ENCODE results near the gene ZBTB20. TPM values are rescaled to one million over a fixed set of nuclear protein-coding genes. Genes with fewer than 3 reads are reported as not detected.

ZBTB20 gene
- total RNA-seq, 2 experiments from 2014 or later, result 8.1 TPM

DNA sequence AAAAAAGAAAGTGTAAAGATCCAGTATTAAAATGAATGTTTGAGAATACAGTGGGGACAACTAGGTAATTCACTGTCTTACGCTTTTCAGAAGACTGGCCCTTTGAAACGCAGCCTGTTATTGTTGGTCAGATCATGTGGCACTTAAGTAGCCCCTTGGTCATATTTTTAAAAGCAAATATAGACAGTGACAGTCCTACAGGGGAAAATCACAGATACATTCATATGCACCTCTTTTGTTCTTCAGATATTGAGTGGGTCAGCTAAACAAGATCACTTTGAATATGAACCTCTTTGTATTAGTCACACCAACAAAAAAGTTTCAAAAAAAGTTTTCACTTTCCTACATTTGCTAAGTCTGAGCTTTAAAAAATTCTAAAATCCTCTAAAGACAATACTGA is 817.3 kb downstream of the ZBTB20 start:
- peaks cover 58% of the 10 kb centered on the region for H3K4me1 Mint-ChIP-seq (ENCODE audit: low read depth)

DNA sequence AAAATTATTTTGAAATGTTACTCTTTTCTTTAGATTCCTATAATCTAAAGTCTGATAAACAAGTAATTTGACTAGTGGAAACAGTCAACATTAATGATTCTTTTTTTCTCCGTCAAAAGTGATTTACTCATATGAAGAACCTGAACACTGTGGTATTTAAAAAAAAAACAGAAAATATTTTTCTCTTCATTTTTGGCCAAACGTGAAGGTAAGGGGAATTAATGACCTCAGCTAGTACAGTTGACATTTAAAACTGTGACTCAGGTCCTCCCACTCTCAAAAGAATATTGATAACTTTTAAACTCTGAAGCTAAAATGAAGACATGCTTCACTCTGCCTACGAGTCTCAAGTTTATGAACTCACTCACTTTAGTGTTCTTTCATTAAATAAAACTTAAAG is 818.7 kb downstream of the ZBTB20 start:
- peaks cover 61% of the 10 kb centered on the region for H3K4me1 Mint-ChIP-seq (ENCODE audit: low read depth)

More for the DNA sequence above, 817.3 kb downstream of the ZBTB20 start:
- no peak overlapping the region for H3K27ac Mint-ChIP-seq
- ChIA-PET CTCF (interaction anchor here (0.8 to 1.5 kb wide), 4 partner anchors 22 to 116 kb away, joined by 3 read pairs; no protein-coding TSS in a partner anchor), POLR2A (interaction anchor here (0.5 kb wide), 1 partner anchor 14 kb away, joined by 4 read pairs; no protein-coding TSS in a partner anchor)
- H3K4me3 Mint-ChIP-seq, result no peak overlapping the region
- H3K36me3 Mint-ChIP-seq (ENCODE audit: low read depth), result peaks cover 21% of the 10 kb centered on the region
- DNase-seq, result no peak
- no peak for ATAC-seq
- H3K27me3 Mint-ChIP-seq (ENCODE audit: low read depth), result no peaks in the 10 kb centered on the region
- peaks cover 9% of the 10 kb centered on the region for H3K9me3 Mint-ChIP-seq (ENCODE audit: insufficient read depth)

DNA sequence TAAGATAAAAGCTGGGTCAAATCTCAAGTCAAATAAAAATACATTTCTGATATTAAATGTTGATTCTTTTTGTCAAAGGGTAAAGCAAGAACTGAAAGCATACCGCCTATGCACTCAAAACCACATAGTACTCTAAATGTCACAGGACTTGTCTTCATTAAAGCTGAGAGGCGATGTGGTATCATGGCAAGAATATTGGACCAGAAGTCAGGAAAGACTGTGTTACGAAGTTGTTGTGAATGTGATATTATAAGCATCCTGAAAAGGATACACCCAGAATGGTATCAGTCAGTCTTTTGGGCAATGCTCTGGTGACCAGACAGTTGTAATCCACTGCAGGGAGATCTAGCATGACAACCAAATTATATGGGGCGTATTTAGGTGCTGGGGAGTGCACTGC is 819.4 kb downstream of the ZBTB20 start:
- H3K36me3 Mint-ChIP-seq (ENCODE audit: low read depth), result peaks cover 21% of the 10 kb centered on the region

More for the DNA sequence above, 818.7 kb downstream of the ZBTB20 start:
- Mint-ChIP-seq H3K36me3 (ENCODE audit: low read depth) (peaks cover 21% of the 10 kb centered on the region), H3K4me3 (no peak overlapping the region), H3K27ac (peak overlapping the region; percentile 66), H3K9me3 (ENCODE audit: insufficient read depth) (peaks cover 9% of the 10 kb centered on the region), H3K27me3 (ENCODE audit: low read depth) (no peaks in the 10 kb centered on the region)
- no peak for DNase-seq
- ATAC-seq, result no peak
- POLR2A ChIA-PET, result interaction anchor here (0.6 to 2.1 kb wide), 6 partner anchors 12 to 114 kb away, joined by 3 to 16 read pairs (median 4); no protein-coding TSS in a partner anchor
- CTCF ChIA-PET, result interaction anchor here (1.3 to 2.3 kb wide), 4 partner anchors 10 to 115 kb away, joined by 3 to 17 read pairs (median 3); no protein-coding TSS in a partner anchor

DNA sequence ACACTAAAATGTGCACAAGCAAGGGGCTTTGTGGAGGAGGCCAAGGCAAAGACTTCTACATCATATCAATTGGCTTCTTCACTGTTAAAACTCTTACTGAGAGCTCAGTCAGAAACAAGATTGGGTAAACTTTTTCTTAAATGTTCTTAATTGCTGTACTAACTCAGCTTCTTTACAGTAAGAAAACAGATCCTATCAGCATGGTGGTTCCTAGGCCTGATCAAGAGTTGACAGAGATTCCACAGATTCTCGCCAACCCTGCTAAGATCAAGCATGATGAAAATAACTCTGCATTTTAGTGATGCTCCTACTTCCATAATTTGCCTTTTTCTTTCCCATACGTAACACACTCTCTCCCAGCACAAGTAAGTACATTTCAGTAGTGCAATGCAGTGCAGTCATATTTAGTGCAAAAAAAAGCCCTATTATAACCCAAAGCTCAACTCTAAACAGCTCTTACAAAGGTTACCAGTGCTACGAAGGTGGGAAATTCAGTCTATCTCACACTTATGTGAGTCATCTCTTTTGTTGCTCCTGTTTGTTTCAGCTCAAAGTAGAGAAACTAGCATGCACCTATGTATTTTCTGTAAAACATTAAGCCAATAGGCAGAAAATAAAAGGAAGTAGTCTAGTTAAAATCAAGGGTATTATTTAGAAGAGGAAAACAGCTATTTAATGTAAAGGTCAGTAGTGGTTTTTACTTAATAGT is 823.4 kb downstream of the ZBTB20 start:
- Mint-ChIP-seq H3K27me3 (ENCODE audit: low read depth) (no peaks in the 10 kb centered on the region), H3K27ac (peak overlapping the region; percentile 25), H3K36me3 (ENCODE audit: low read depth) (peaks cover 3% of the 10 kb centered on the region), H3K9me3 (ENCODE audit: insufficient read depth) (no peaks in the 10 kb centered on the region), H3K4me1 (ENCODE audit: low read depth) (peaks cover 47% of the 10 kb centered on the region), H3K4me3 (no peak overlapping the region)
- ATAC-seq (peak; percentile 51), DNase-seq (no peak)
- CTCF ChIA-PET, result interaction anchor here (0.6 to 2.0 kb wide), 17 partner anchors 10 to 259 kb away, joined by 3 to 21 read pairs (median 4); partner anchors contain the start of gene TIGIT
- POLR2A ChIA-PET, result interaction anchor here (0.6 to 2.6 kb wide), 8 partner anchors 11 to 110 kb away, joined by 3 to 10 read pairs (median 4); partner anchors contain the start of gene TIGIT

More for the DNA sequence above, 819.4 kb downstream of the ZBTB20 start:
- Mint-ChIP-seq H3K27me3 (ENCODE audit: low read depth) (no peaks in the 10 kb centered on the region), H3K4me1 (ENCODE audit: low read depth) (peaks cover 63% of the 10 kb centered on the region), H3K27ac (peak overlapping the region; percentile 22), H3K9me3 (ENCODE audit: insufficient read depth) (peaks cover 9% of the 10 kb centered on the region), H3K4me3 (peak overlapping the region; percentile 9)
- ATAC-seq, result no peak
- no peak for DNase-seq
- ChIA-PET CTCF (interaction anchor here (1.1 to 2.3 kb wide), 6 partner anchors 9 to 114 kb away, joined by 3 to 17 read pairs (median 4); no protein-coding TSS in a partner anchor), POLR2A (interaction anchor here (1.0 to 2.1 kb wide), 5 partner anchors 12 to 113 kb away, joined by 3 to 16 read pairs (median 5); no protein-coding TSS in a partner anchor)

DNA sequence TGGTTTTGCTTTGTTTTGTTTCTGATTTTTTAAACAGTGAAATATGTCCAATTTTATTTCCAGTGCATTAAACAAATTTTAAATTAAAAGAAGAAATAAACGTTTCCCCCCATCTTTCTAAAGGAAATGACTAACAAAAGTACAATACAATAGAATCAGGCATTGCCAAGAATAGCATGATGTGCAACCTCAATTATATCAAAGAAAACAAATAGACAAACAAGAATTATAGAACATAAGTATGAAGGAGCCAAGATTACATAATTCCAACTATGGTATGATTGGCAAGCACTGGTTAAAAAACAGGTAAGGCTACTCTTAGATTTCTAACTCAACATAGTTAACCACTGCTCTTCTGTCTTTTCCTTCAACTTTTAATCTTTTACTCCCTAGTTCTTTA is 826.8 kb downstream of the ZBTB20 start:
- no peaks in the 10 kb centered on the region for H3K36me3 Mint-ChIP-seq (ENCODE audit: low read depth)
- ChIA-PET POLR2A (interaction anchor here (0.9 kb wide), 1 partner anchor 107 kb away, joined by 3 read pairs; no protein-coding TSS in a partner anchor), CTCF (interaction anchor here (1.5 to 2.0 kb wide), 2 partner anchors 10 to 29 kb away, joined by 3 to 4 read pairs; no protein-coding TSS in a partner anchor)
- H3K4me3 Mint-ChIP-seq, result no peak overlapping the region
- peaks cover 54% of the 10 kb centered on the region for H3K4me1 Mint-ChIP-seq (ENCODE audit: low read depth)
- H3K9me3 Mint-ChIP-seq (ENCODE audit: insufficient read depth), result no peaks in the 10 kb centered on the region
- DNase-seq (no peak), ATAC-seq (no peak)
- no peak overlapping the region for H3K27ac Mint-ChIP-seq
- no peaks in the 10 kb centered on the region for H3K27me3 Mint-ChIP-seq (ENCODE audit: low read depth)

DNA sequence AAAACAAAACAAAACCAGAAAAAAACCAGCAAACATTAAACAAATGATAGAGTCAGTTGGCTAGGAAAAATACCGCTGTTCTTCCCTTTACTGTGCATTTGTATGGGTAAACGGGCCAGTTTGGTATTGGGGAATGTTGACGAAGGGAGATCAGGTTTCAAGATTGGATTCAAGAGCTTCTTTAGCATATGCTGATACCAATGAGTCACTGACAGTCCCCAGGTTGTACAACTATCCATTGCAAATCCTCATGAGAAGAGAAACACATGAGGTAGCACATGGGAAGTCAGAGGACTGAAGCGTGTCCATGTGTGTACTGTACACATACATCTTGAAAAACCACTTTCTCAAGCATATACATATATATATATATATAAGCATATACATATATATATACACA is 827.6 kb downstream of the ZBTB20 start:
- Mint-ChIP-seq H3K9me3 (ENCODE audit: insufficient read depth) (no peaks in the 10 kb centered on the region), H3K27ac (no peak overlapping the region), H3K36me3 (ENCODE audit: low read depth) (no peaks in the 10 kb centered on the region), H3K27me3 (ENCODE audit: low read depth) (no peaks in the 10 kb centered on the region), H3K4me1 (ENCODE audit: low read depth) (peaks cover 57% of the 10 kb centered on the region), H3K4me3 (no peak overlapping the region)
- ChIA-PET CTCF (interaction anchor here (0.7 to 2.0 kb wide), 3 partner anchors 9 to 102 kb away, joined by 3 to 4 read pairs (median 3); no protein-coding TSS in a partner anchor), POLR2A (interaction anchor here (0.9 kb wide), 1 partner anchor 106 kb away, joined by 3 read pairs; no protein-coding TSS in a partner anchor)
- ATAC-seq (no peak), DNase-seq (no peak)

DNA sequence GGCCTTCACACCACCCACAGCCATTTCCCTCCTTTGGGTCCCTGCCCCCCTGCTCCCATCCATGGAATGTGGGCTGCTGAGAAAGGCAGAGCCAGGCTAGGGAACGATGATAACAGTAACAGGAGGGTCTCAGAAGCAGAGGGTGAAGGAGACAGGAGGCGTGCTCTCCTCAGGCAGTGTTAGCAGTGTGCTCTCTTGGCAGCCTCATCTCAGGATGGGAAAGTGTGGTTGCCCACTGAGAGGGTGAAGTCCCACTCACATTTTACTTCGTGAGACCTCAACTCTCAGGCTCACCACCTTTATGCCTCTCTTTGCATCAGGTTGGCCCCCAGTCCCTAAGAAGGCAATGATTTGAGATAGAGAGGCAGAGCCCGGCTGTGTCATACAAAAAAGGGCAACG is 828.8 kb downstream of the ZBTB20 start:
- Mint-ChIP-seq H3K27me3 (ENCODE audit: low read depth) (no peaks in the 10 kb centered on the region), H3K4me3 (no peak overlapping the region), H3K9me3 (ENCODE audit: insufficient read depth) (no peaks in the 10 kb centered on the region), H3K36me3 (ENCODE audit: low read depth) (peaks cover 2% of the 10 kb centered on the region), H3K27ac (peak overlapping the region; percentile 51), H3K4me1 (ENCODE audit: low read depth) (peaks cover 52% of the 10 kb centered on the region)
- ATAC-seq (peak; percentile 33), DNase-seq (no peak)
- CTCF ChIA-PET, result interaction anchor here (0.8 to 2.0 kb wide), 4 partner anchors 9 to 28 kb away, joined by 3 to 4 read pairs (median 3); no protein-coding TSS in a partner anchor
- POLR2A ChIA-PET, result no interaction called here

DNA sequence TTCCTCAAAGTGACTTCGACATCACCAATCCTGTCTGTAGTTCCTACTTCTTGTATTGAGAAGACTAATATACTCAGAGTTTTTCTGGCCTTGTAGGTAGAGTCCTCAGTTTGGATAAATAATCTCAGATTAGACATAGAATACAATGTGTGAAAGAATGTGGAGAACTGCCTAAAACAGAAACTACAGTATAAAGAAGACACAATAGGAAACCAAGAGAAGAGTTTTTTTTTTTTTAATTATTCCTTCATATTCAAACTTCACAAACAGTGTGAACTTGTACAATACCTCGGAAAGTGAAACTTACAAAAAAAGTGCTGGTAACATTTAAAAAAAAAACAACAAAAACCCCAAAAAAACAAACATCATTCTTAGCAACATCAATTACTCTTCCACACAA is 832.8 kb downstream of the ZBTB20 start:
- H3K27me3 Mint-ChIP-seq (ENCODE audit: low read depth), result no peaks in the 10 kb centered on the region
- peaks cover 4% of the 10 kb centered on the region for H3K36me3 Mint-ChIP-seq (ENCODE audit: low read depth)
- ATAC-seq (peak; percentile 34), DNase-seq (no peak)
- POLR2A ChIA-PET, result no interaction called here
- CTCF ChIA-PET, result interaction anchor here (0.8 to 1.6 kb wide), 5 partner anchors 10 to 39 kb away, joined by 3 to 8 read pairs (median 4); no protein-coding TSS in a partner anchor
- no peaks in the 10 kb centered on the region for H3K9me3 Mint-ChIP-seq (ENCODE audit: insufficient read depth)
- no peak overlapping the region for H3K4me3 Mint-ChIP-seq
- peaks cover 51% of the 10 kb centered on the region for H3K4me1 Mint-ChIP-seq (ENCODE audit: low read depth)
- H3K27ac Mint-ChIP-seq, result peak overlapping the region; percentile 50

DNA sequence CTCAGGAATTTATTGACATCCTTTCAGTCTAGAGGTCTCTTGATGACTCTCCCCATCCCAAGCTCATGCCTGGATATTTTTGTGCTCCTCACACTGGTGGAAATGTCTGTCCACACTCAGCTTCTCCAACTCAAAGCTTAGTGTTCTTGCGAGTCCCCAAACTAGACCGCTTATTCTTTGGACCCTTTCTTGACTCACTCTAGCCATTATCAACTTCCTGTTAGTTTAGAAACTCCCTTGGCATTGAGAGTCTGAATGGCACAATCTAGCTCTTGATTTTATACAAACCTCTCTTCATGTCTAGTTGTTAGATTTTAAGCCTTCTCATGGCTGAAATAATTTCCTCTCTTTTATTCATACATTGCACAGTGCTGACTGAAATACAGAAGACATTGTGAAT is 833.7 kb downstream of the ZBTB20 start:
- Mint-ChIP-seq H3K27ac (peak overlapping the region; percentile 16), H3K36me3 (ENCODE audit: low read depth) (peaks cover 7% of the 10 kb centered on the region), H3K9me3 (ENCODE audit: insufficient read depth) (no peaks in the 10 kb centered on the region), H3K4me3 (no peak overlapping the region), H3K4me1 (ENCODE audit: low read depth) (peaks cover 54% of the 10 kb centered on the region), H3K27me3 (ENCODE audit: low read depth) (no peaks in the 10 kb centered on the region)
- ChIA-PET POLR2A (interaction anchor here (0.8 kb wide), 1 partner anchor 92 kb away, joined by 3 read pairs; no protein-coding TSS in a partner anchor), CTCF (interaction anchor here (0.8 to 1.7 kb wide), 8 partner anchors 11 to 38 kb away, joined by 3 to 8 read pairs (median 4); partner anchors contain the start of gene TIGIT)
- DNase-seq (no peak), ATAC-seq (no peak)

DNA sequence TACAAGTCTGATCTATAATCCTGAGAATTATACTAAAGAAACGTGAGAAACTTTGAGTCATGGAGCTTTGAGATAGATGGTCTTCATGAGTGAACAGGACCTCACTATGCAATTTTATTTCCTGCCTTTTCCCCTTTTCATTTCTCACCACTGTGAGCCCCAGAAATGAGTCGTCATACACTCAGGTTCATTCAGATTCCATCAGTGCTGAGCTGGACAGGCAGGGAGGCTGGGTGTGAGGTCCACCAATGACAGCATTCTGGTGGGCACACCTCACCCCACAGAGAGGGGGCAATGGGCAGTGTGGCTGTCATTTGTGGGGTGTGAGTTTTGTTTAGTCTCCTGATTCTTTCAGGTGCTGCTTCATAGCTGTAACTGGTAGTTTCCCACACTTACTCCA is 836.4 kb downstream of the ZBTB20 start:
- peaks cover 50% of the 10 kb centered on the region for H3K4me1 Mint-ChIP-seq (ENCODE audit: low read depth)
- H3K27ac Mint-ChIP-seq, result no peak overlapping the region
- ATAC-seq (no peak), DNase-seq (no peak)
- H3K4me3 Mint-ChIP-seq, result no peak overlapping the region
- peaks cover 21% of the 10 kb centered on the region for H3K36me3 Mint-ChIP-seq (ENCODE audit: low read depth)
- ChIA-PET CTCF (interaction anchor here (0.7 to 2.1 kb wide), 7 partner anchors 9 to 108 kb away, joined by 3 to 9 read pairs (median 3); no protein-coding TSS in a partner anchor), POLR2A (interaction anchor here (1.0 to 1.6 kb wide), 2 partner anchors 11 to 97 kb away, joined by 3 to 8 read pairs; no protein-coding TSS in a partner anchor)
- H3K27me3 Mint-ChIP-seq (ENCODE audit: low read depth), result no peaks in the 10 kb centered on the region
- no peaks in the 10 kb centered on the region for H3K9me3 Mint-ChIP-seq (ENCODE audit: insufficient read depth)

DNA sequence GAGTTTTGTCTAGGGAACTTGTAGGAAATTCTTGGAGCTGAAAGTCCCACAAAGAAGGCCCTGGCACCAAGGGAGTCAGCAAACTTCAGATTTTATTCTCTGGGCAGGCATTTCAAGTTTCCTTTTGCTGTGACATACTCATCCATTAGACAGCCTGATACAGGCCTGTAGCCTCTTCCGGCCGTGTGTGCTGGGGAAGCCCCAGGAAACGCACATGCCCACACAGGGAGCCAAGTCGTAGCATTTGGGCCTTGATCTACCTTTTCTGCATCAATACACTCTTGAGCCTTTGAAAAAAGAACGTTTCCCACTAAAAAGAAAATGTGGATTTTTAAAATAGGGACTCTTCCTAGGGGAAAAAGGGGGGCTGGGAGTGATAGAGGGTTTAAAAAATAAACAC is 838.3 kb downstream of the ZBTB20 start:
- CTCF ChIA-PET, result interaction anchor here (1.3 to 2.1 kb wide), 2 partner anchors 10 to 15 kb away, joined by 3 to 8 read pairs; no protein-coding TSS in a partner anchor

More for the DNA sequence above, 838.3 kb downstream of the ZBTB20 start:
- peaks cover 30% of the 10 kb centered on the region for H3K36me3 Mint-ChIP-seq (ENCODE audit: low read depth)
- DNase-seq (peak; percentile 48), ATAC-seq (peak; percentile 85)
- peaks cover 38% of the 10 kb centered on the region for H3K4me1 Mint-ChIP-seq (ENCODE audit: low read depth)
- H3K4me3 Mint-ChIP-seq, result peak overlapping the region; percentile 22
- POLR2A ChIA-PET, result interaction anchor here (1.3 kb wide), 1 partner anchor 87 kb away, joined by 3 read pairs; no protein-coding TSS in a partner anchor
- peak overlapping the region; percentile 83 for H3K27ac Mint-ChIP-seq
- no peaks in the 10 kb centered on the region for H3K9me3 Mint-ChIP-seq (ENCODE audit: insufficient read depth)
- H3K27me3 Mint-ChIP-seq (ENCODE audit: low read depth), result no peaks in the 10 kb centered on the region
